Right cardiac atrium (tissue), 5 donors: ENCODE measurements around the gene LRRC36. TPM values are rescaled to one million over a fixed set of nuclear protein-coding genes. Genes with fewer than 3 reads are reported as not detected.

Experiments used
- ATAC-seq, 2 donors: fragments of 200-7000 bp; cut with Tn5 transposase; one replicate each; pipeline versions ENCODE4 v1.8.0 to v1.9.1; 2020; ENCODE audit warnings: moderate library complexity in 2 of 2, mild to moderate bottlenecking in 1 of 2
- DNase-seq, 3 donors: peaks; one replicate each; pipeline ENCODE4 v3.0.0-alpha.2; 2020
- H3K27ac ChIP-seq: one replicate; pipeline ENCODE4 v1.5.1; 2013; ENCODE audit warnings: mild to moderate bottlenecking, low read length, control low read depth, moderate library complexity
- H3K27me3 ChIP-seq: one replicate; pipeline ENCODE4 v1.6.1; 2013; ENCODE audit not compliant: control insufficient read depth, insufficient read depth
- H3K4me1 ChIP-seq: one replicate; pipeline ENCODE4 v1.6.1; 2013; ENCODE audit warnings: low read length; ENCODE audit not compliant: control insufficient read depth, insufficient read depth
- H3K4me3 ChIP-seq: one replicate; pipeline ENCODE4 v1.5.1; 2013; ENCODE audit warnings: low read length, control low read depth
- H3K9me3 ChIP-seq: one replicate; pipeline ENCODE4 v1.6.1; 2013; ENCODE audit warnings: low read length; ENCODE audit not compliant: control insufficient read depth
- WGBS: extraction: QIAGEN DNeasy Blood & Tissue Kit; methylation state at CpG from one replicate; pipeline ENCODE4 v1.1.7; 2013; 5-methylcytosine and 5-hydroxymethylcytosine counted together
- intact Hi-C, 4 donors: fragments of 100-400 bp; cut with DNase I; formaldehyde crosslinking; loops; one replicate each; pipeline versions ENCODE4 v1.11.0 to v1.14.0; 2022 to 2023
- polyA plus RNA-seq: library from polyadenylated mRNA; stranded (reverse); fragments of 200-250 nt; gene quantifications from one replicate; pipeline ENCODE4 v1.2.3, GENCODE V29; 2013
- total RNA-seq, 4 donors: library from RNA; stranded (reverse); fragmentation: NEBNext Ultra II Directional; extraction: Animal tissue kit (Norgen Biotek cat#: 25700); gene quantifications; one replicate each; pipeline ENCODE4 v1.2.1, GENCODE V29; 2021
- donor health status: healthy with polysubstance abuse.
- donor health status: DM: no; HTN: yes; CAD: no.
- donor health status: DM: no; HTN: no; CAD: no.
- donor health status: DM: no; HTN: yes; CAD: no; lungs with severe emphysema.
- donor health status: DM: yes; HTN: yes; CAD: no.

LRRC36 gene
- total and polyA plus RNA-seq, 5 donors: 0.11 to 0.42 (median 0.32) TPM

GRCh38 chr16:67397812-67398545 lies 71.4 kb downstream of the LRRC36 start:
- Histone ChIP-seq H3K27ac (no peak overlapping the region), H3K27me3 (no peaks in the 10 kb centered on the region), H3K4me1 (peaks cover 13% of the 10 kb centered on the region), H3K9me3 (no peaks in the 10 kb centered on the region), H3K4me3 (no peak overlapping the region)
- peak in 2 of 3 donors; percentile 30 to 48 for DNase-seq
- no peak for ATAC-seq
- WGBS: 82% methylated on average over 22 of the region's 22 CpGs
- intact Hi-C loops: loop anchor here in 1 of 4 donors (10.0 kb wide), 1 partner anchor 143 kb away; no protein-coding TSS in a partner anchor

- ATAC-seq: no peak
- Histone ChIP-seq H3K27ac (no peak overlapping the region), H3K4me1 (peaks cover 12% of the 10 kb centered on the region), H3K4me3 (no peak overlapping the region), H3K27me3 (no peaks in the 10 kb centered on the region), H3K9me3 (no peaks in the 10 kb centered on the region)
- no peak for DNase-seq
- WGBS: 90% methylated on average over 19 of the region's 19 CpGs
- intact Hi-C loops: loop anchor here in 1 of 4 donors (10.0 kb wide), 1 partner anchor 144 kb away; no protein-coding TSS in a partner anchor
These were observed 72.1 kb downstream of the LRRC36 start for GRCh38 chr16:67398546-67399217.

GRCh38 chr16:67399218-67399733 lies 72.7 kb downstream of the LRRC36 start:
- H3K4me1 ChIP-seq: peaks cover 12% of the 10 kb centered on the region
- H3K27me3 ChIP-seq: no peaks in the 10 kb centered on the region
- 23% methylated on average over 42 of the region's 42 CpGs for WGBS
- intact Hi-C loops: loop anchor here in 1 of 4 donors (10.0 kb wide), 1 partner anchor 144 kb away; no protein-coding TSS in a partner anchor
- ATAC-seq (peak; percentile 29 to 48), DNase-seq (peak; percentile 42 to 89 (median 84))
- no peak overlapping the region for H3K27ac ChIP-seq
- no peaks in the 10 kb centered on the region for H3K9me3 ChIP-seq
- H3K4me3 ChIP-seq: no peak overlapping the region

GRCh38 chr16:67399749-67400704 lies 73.4 kb downstream of the LRRC36 start:
- Histone ChIP-seq H3K4me1 (peaks cover 12% of the 10 kb centered on the region), H3K27ac (no peak overlapping the region), H3K9me3 (no peaks in the 10 kb centered on the region), H3K27me3 (no peaks in the 10 kb centered on the region), H3K4me3 (no peak overlapping the region)
- ATAC-seq (no peak), DNase-seq (peak in 1 of 3 donors; percentile 55)
- WGBS: 70% methylated on average over 19 of the region's 19 CpGs
- intact Hi-C loops: loop anchor here in 3 of 4 donors (10.0 kb wide), 3 partner anchors 115 to 145 kb away; no protein-coding TSS in a partner anchor

GRCh38 chr16:67400901-67401300 lies 74.3 kb downstream of the LRRC36 start:
- no peak overlapping the region for H3K4me3 ChIP-seq
- no peak for DNase-seq
- H3K9me3 ChIP-seq: no peaks in the 10 kb centered on the region
- no peak for ATAC-seq
- intact Hi-C loops: loop anchor here in 2 of 4 donors (10.0 kb wide), 2 partner anchors 116 to 136 kb away; no protein-coding TSS in a partner anchor
- peaks cover 12% of the 10 kb centered on the region for H3K4me1 ChIP-seq
- 96% methylated on average over 14 of the region's 14 CpGs for WGBS
- no peak overlapping the region for H3K27ac ChIP-seq
- no peaks in the 10 kb centered on the region for H3K27me3 ChIP-seq

- no peaks in the 10 kb centered on the region for H3K27me3 ChIP-seq
- no peak overlapping the region for H3K27ac ChIP-seq
- DNase-seq (no peak), ATAC-seq (no peak)
- intact Hi-C loops: loop anchor here in 2 of 4 donors (10.0 kb wide), 2 partner anchors 119 to 139 kb away; no protein-coding TSS in a partner anchor
- 71% methylated on average over 12 of the region's 12 CpGs for WGBS
- H3K4me3 ChIP-seq: no peak overlapping the region
- H3K9me3 ChIP-seq: no peaks in the 10 kb centered on the region
- peaks cover 5% of the 10 kb centered on the region for H3K4me1 ChIP-seq
These were observed 77.5 kb downstream of the LRRC36 start for GRCh38 chr16:67403976-67404555.

- WGBS: 95% methylated on average over 5 of the region's 5 CpGs
- Histone ChIP-seq H3K4me3 (no peak overlapping the region), H3K27ac (no peak overlapping the region), H3K27me3 (no peaks in the 10 kb centered on the region), H3K9me3 (no peaks in the 10 kb centered on the region), H3K4me1 (peaks cover 5% of the 10 kb centered on the region)
- intact Hi-C loops: loop anchor here in 2 of 4 donors (10.0 kb wide), 2 partner anchors 120 to 140 kb away; no protein-coding TSS in a partner anchor
- DNase-seq: no peak
- no peak for ATAC-seq
These were observed 78.2 kb downstream of the LRRC36 start for GRCh38 chr16:67404740-67405226.

GRCh38 chr16:67405336-67405735 lies 78.7 kb downstream of the LRRC36 start:
- Histone ChIP-seq H3K27ac (no peak overlapping the region), H3K4me3 (no peak overlapping the region), H3K4me1 (peaks cover 5% of the 10 kb centered on the region), H3K9me3 (no peaks in the 10 kb centered on the region), H3K27me3 (no peaks in the 10 kb centered on the region)
- ATAC-seq (no peak), DNase-seq (no peak)
- intact Hi-C loops: loop anchor here in 2 of 4 donors (10.0 kb wide), 2 partner anchors 121 to 141 kb away; no protein-coding TSS in a partner anchor
- WGBS: 88% methylated on average over 8 of the region's 8 CpGs

- no peak overlapping the region for H3K4me3 ChIP-seq
- peak; percentile 53 to 87 (median 84) for DNase-seq
- H3K4me1 ChIP-seq: peaks cover 5% of the 10 kb centered on the region
- no peaks in the 10 kb centered on the region for H3K27me3 ChIP-seq
- peak; percentile 55 to 59 for ATAC-seq
- WGBS: 59% methylated on average over 18 of the region's 18 CpGs
- no peak overlapping the region for H3K27ac ChIP-seq
- no peaks in the 10 kb centered on the region for H3K9me3 ChIP-seq
- intact Hi-C loops: loop anchor here in 2 of 4 donors (10.0 kb wide), 2 partner anchors 122 to 142 kb away; no protein-coding TSS in a partner anchor
These were observed 79.7 kb downstream of the LRRC36 start for GRCh38 chr16:67406111-67406971.
